GM23338 (cell line): Measurements from ENCODE around the gene CHAD. TPM values are rescaled to one million over a fixed set of nuclear protein-coding genes. Genes with fewer than 3 reads are reported as not detected.

Experiments
- ATAC-seq: fragments of 200-7000 bp; cut with Tn5 transposase; 3 replicates; pipeline ENCODE4 v1.9.1; 2020
- DNase-seq: peaks from one replicate; pipeline ENCODE4 v3.0.0-alpha.2; 2015; ENCODE audit warnings: low spot score
- H2AFZ ChIP-seq: fragments of 200-600 bp; sonication (generic); 2 replicates; pipeline ENCODE4 v1.8.0; 2016; ENCODE audit warnings: antibody characterized with exemption, mild to moderate bottlenecking, moderate library complexity
- H3F3A ChIP-seq: fragments of 200-600 bp; sonication (generic); replicated peaks from 2 replicates; pipeline ENCODE4 v1.8.0; 2017; ENCODE audit warnings: antibody characterized with exemption, mixed run types, low read depth
- H3K27ac ChIP-seq: fragments of 200-600 bp; sonication (generic); 2 replicates; pipeline ENCODE4 v1.6.1; 2016; ENCODE audit warnings: low read depth
- H3K27me3 ChIP-seq: fragments of 200-600 bp; sonication (generic); 2 replicates; pipeline ENCODE4 v1.8.0; 2016; ENCODE audit warnings: mild to moderate bottlenecking, mixed run types, moderate library complexity; ENCODE audit not compliant: insufficient read depth
- H3K36me3 ChIP-seq: fragments of 200-600 bp; sonication (generic); 2 replicates; pipeline ENCODE4 v1.8.0; 2016; ENCODE audit warnings: mild to moderate bottlenecking; ENCODE audit not compliant: insufficient read depth
- H3K4me1 ChIP-seq: fragments of 200-600 bp; sonication (generic); 2 replicates; pipeline ENCODE4 v1.8.0; 2016; ENCODE audit warnings: mild to moderate bottlenecking, moderate library complexity; ENCODE audit not compliant: insufficient read depth
- H3K4me2 ChIP-seq: fragments of 200-600 bp; sonication (generic); 2 replicates; pipeline ENCODE4 v1.7.1; 2017; ENCODE audit warnings: mixed run types
- H3K4me3 ChIP-seq: fragments of 200-600 bp; sonication (generic); 2 replicates; pipeline ENCODE4 v1.6.1; 2016; ENCODE audit warnings: mixed run types
- H3K79me2 ChIP-seq: fragments of 200-600 bp; sonication (generic); replicated peaks from 2 replicates; pipeline ENCODE4 v1.8.0; 2017; ENCODE audit warnings: mild to moderate bottlenecking; ENCODE audit not compliant: insufficient read depth
- H3K9me2 ChIP-seq: fragments of 200-600 bp; sonication (generic); 2 replicates; pipeline ENCODE4 v1.8.0; 2017; ENCODE audit not compliant: insufficient read depth
- H4K20me1 ChIP-seq: fragments of 200-600 bp; sonication (generic); replicated peaks from 2 replicates; pipeline ENCODE4 v1.8.0; 2017; ENCODE audit warnings: mild to moderate bottlenecking; ENCODE audit not compliant: insufficient read depth
- H3K27ac Mint-ChIP-seq: 2 replicates; pipeline ENCODE4 v1.8.0; 2020; ENCODE audit warnings: inconsistent platforms, mild to moderate bottlenecking, moderate library complexity, mixed read lengths
- H3K27me3 Mint-ChIP-seq: 3 replicates; pipeline ENCODE4 v1.8.0; 2022; ENCODE audit warnings: low read depth, mild to moderate bottlenecking, moderate library complexity, mixed read lengths, inconsistent platforms; ENCODE audit not compliant: insufficient read depth, poor library complexity
- H3K36me3 Mint-ChIP-seq: 3 replicates; pipeline ENCODE4 v1.8.0; 2021; ENCODE audit warnings: low read depth, mild to moderate bottlenecking, inconsistent platforms, moderate library complexity, mixed read lengths
- H3K4me1 Mint-ChIP-seq: 3 replicates; pipeline ENCODE4 v1.8.0; 2020; ENCODE audit warnings: mild to moderate bottlenecking, inconsistent platforms, mixed read lengths
- H3K4me3 Mint-ChIP-seq: 3 replicates; pipeline ENCODE4 v1.8.0; 2021; ENCODE audit warnings: moderate library complexity, mild to moderate bottlenecking, inconsistent platforms, mixed read lengths
- H3K9me3 Mint-ChIP-seq: 3 replicates; pipeline ENCODE4 v1.8.0; 2020; ENCODE audit warnings: moderate library complexity, mild to moderate bottlenecking, inconsistent platforms, mixed read lengths
- CREB1 ChIP-seq: fragments of 250-450 bp; sonication (Bioruptor Pico); IDR thresholded peaks from 2 replicates; pipeline ENCODE4 v1.5.0; 2020; ENCODE audit warnings: low read depth, mild to moderate bottlenecking, moderate library complexity
- CTCF ChIP-seq, 2 experiments: fragments of 200-600 bp in 1 of 2; sonication (generic) in 1 of 2; conservative IDR thresholded peaks; 2 replicates each; pipeline versions ENCODE4 v1.5.1 to v1.6.1; 2016 to 2017; ENCODE audit warnings: antibody characterized with exemption in 2 of 2, low read depth in 2 of 2, mild to moderate bottlenecking in 2 of 2, moderate library complexity in 1 of 2
- EZH2 ChIP-seq: fragments of 200-600 bp; sonication (generic); IDR thresholded peaks from one replicate; pipeline ENCODE4 v1.8.0; 2017; ENCODE audit warnings: antibody characterized with exemption, mild to moderate bottlenecking, low read depth; ENCODE audit not compliant: unreplicated experiment
- EZH2phosphoT487 ChIP-seq: fragments of 200-600 bp; sonication (generic); IDR thresholded peaks from one replicate; pipeline ENCODE4 v1.8.1; 2018; ENCODE audit warnings: antibody characterized with exemption; ENCODE audit not compliant: unreplicated experiment
- JUNB ChIP-seq: IDR thresholded peaks from one replicate; pipeline ENCODE4 v1.6.1; 2016; ENCODE audit warnings: antibody characterized with exemption; ENCODE audit not compliant: unreplicated experiment
- POLR2AphosphoS5 ChIP-seq: IDR thresholded peaks from 2 replicates; pipeline ENCODE4 v1.6.1; 2016; ENCODE audit warnings: antibody characterized with exemption, low read depth
- REST ChIP-seq: IDR thresholded peaks from one replicate; pipeline ENCODE4 v1.6.1; 2018; ENCODE audit warnings: antibody characterized with exemption; ENCODE audit not compliant: unreplicated experiment
- polyA plus RNA-seq: library from polyadenylated mRNA; unstranded; fragments of >200 nt; fragmentation: Nextera tagmentation; extraction: Ambion mirVana; gene quantifications from 2 replicates; pipeline ENCODE4 v1.2.1, GENCODE V29; 2016
- total RNA-seq: library from RNA; depleted of rRNA; stranded (reverse); fragments of >200 nt; shearing (Covaris generic); gene quantifications from 2 replicates; pipeline ENCODE4 v1.2.3, GENCODE V29; 2014
- TF ChIP-seq, protein P1 (sequence below): IDR thresholded peaks from 2 replicates; pipeline ENCODE4 v1.6.1; 2016; ENCODE audit warnings: antibody characterized with exemption

The CHAD gene
- total and polyA plus RNA-seq, 2 experiments from 2014 or later: 0.18 TPM; not detected in 1

GRCh38 chr17:50422738-50423137, 45.9 kb downstream of the CHAD start:
- Histone ChIP-seq H3K4me2 (no peak overlapping the region), H3K27ac (no peak overlapping the region), H4K20me1 (no peaks in the 10 kb centered on the region), H3K27me3 (peaks cover 13% of the 10 kb centered on the region; the same call in 1 of the 2 replicates), H3K4me3 (no peak overlapping the region), H2AFZ (no peak overlapping the region), H3K36me3 (no peaks in the 10 kb centered on the region), H3K79me2 (0 out of 2 replicates have a peak, but pooled peaks cover under 1% of the 10 kb centered on the region), H3K4me1 (peaks cover 18% of the 10 kb centered on the region), H3F3A (peaks cover 7% of the 10 kb centered on the region; the same call in 1 of the 2 replicates), H3K9me2 (no peaks in the 10 kb centered on the region)
- TF ChIP-seq REST (no peak), CREB1 (CRISPR knock-in tag) (no peak), EZH2 (no peak), EZH2phosphoT487 (no peak), POLR2AphosphoS5 (no peak), CTCF (conservative IDR thresholded peaks at IDR 0.05; ENCODE audit: low read depth in 2 of 2) (no peak)
- H3K36me3 Mint-ChIP-seq: peaks cover 7% of the 10 kb centered on the region; the same call in 2 of the 3 replicates
- no peak overlapping the region for H3K27ac Mint-ChIP-seq
- H3K4me1 Mint-ChIP-seq: peaks cover 22% of the 10 kb centered on the region
- H3K4me3 Mint-ChIP-seq: no peak overlapping the region
- H3K9me3 Mint-ChIP-seq: peaks cover 20% of the 10 kb centered on the region
- DNase-seq: no peak
- peaks cover 12% of the 10 kb centered on the region for H3K27me3 Mint-ChIP-seq
- ATAC-seq: no peak

DNA sequence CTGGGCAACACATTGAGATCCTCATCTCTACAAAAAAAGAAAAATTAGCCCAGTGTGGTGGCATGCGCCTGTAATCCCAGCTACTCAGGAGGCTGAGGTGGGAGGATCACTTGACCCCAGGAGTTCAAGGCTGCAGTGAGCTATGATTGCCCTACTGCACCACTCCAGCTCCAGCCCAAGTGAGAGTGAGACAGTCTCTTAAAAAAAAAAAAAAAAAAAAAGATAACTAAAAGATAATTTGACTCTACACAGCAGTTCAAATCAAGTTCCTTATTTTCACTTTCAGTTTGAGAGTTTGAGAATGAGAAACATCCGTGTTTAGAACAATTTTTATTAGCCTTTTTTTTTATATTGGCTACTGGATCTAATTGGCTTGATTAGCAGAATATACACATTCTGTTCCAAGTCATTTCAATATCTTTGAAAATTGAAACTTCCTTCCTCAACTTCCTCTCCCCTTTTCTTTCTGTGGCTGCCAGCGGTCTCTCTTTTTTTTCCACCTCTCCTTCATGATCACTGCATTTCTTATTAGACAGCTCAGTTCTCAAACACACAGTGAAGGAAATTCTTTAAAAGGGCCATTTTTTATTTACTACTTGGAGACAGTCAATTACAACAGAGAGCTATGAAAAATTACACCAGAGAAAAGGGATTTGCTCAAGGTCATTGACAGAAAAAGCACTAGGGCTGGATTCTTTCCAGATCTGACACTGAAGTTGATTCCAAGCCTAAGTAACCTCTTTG, 47.2 kb downstream of the CHAD start:
- H4K20me1 ChIP-seq: no peaks in the 10 kb centered on the region
- peaks cover 10% of the 10 kb centered on the region for H3K4me1 Mint-ChIP-seq
- DNase-seq (no peak), ATAC-seq (no peak)
- no peak overlapping the region for H2AFZ ChIP-seq
- no peaks in the 10 kb centered on the region for H3K36me3 ChIP-seq
- no peak overlapping the region for H3K27ac Mint-ChIP-seq
- H3K36me3 Mint-ChIP-seq: peaks cover 7% of the 10 kb centered on the region; the same call in 2 of the 3 replicates
- H3K79me2 ChIP-seq: no peaks in the 10 kb centered on the region
- no peak overlapping the region for H3K4me2 ChIP-seq
- no peak overlapping the region for H3K4me3 Mint-ChIP-seq
- H3K4me3 ChIP-seq: no peak overlapping the region
- H3K9me2 ChIP-seq: no peaks in the 10 kb centered on the region
- TF ChIP-seq, protein P1, sequence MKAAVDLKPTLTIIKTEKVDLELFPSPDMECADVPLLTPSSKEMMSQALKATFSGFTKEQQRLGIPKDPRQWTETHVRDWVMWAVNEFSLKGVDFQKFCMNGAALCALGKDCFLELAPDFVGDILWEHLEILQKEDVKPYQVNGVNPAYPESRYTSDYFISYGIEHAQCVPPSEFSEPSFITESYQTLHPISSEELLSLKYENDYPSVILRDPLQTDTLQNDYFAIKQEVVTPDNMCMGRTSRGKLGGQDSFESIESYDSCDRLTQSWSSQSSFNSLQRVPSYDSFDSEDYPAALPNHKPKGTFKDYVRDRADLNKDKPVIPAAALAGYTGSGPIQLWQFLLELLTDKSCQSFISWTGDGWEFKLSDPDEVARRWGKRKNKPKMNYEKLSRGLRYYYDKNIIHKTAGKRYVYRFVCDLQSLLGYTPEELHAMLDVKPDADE: no peak
- TF ChIP-seq EZH2: no peak
- no peak for TF ChIP-seq EZH2phosphoT487
- TF ChIP-seq REST: no peak
- TF ChIP-seq JUNB: no peak
- no peak for TF ChIP-seq POLR2AphosphoS5
- H3K27ac ChIP-seq: no peak overlapping the region
- peaks cover 12% of the 10 kb centered on the region for H3K27me3 Mint-ChIP-seq
- H3K9me3 Mint-ChIP-seq: peaks cover 20% of the 10 kb centered on the region
- H3K4me1 ChIP-seq: peaks cover 5% of the 10 kb centered on the region; the same call in 1 of the 2 replicates
- peaks cover 13% of the 10 kb centered on the region; the same call in 1 of the 2 replicates for H3K27me3 ChIP-seq
- H3F3A ChIP-seq: no peaks in the 10 kb centered on the region
